Caco-2 (cell line): Measurements from ENCODE around the gene OR2AT4. TPM values are rescaled to one million over a fixed set of nuclear protein-coding genes. Genes with fewer than 3 reads are reported as not detected.

ENCODE experiments used
- BruUV-seq: library from RNA; stranded (reverse); fragments of 400-500 nt; replicated peaks from 2 replicates; lab custom pipeline; 2021; lab: Mats Ljungman, UMichigan
- CTCF ChIA-PET: fragments of 300-600 bp; sonication (Branson Sonifier 250); formaldehyde crosslinking; loops from one replicate; lab custom pipeline; 2022; ENCODE audit warnings: antibody characterized with exemption; lab: Charles Lee
- POLR2A ChIA-PET: fragments of 300-600 bp; sonication (Branson Sonifier 250); formaldehyde crosslinking; loops from one replicate; lab custom pipeline; 2022; ENCODE audit warnings: antibody characterized with exemption; lab: Charles Lee
- DNase-seq, 2 experiments: peaks; one replicate each; pipeline versions ENCODE4 v3.0.0 to v3.0.0-alpha.2; 2020 to 2022
- H3K27me3 ChIP-seq: replicated peaks from 2 replicates; pipeline ENCODE4 v1.6.0; 2011; ENCODE audit warnings: low read length; ENCODE audit not compliant: control insufficient read depth, insufficient read depth
- H3K36me3 ChIP-seq: 2 replicates; pipeline ENCODE4 v1.5.1; 2011; ENCODE audit warnings: low read length; ENCODE audit not compliant: control insufficient read depth, insufficient read depth
- H3K4me1 ChIP-seq: fragments of 250-450 bp; sonication (Bioruptor Pico); 2 replicates; pipeline ENCODE4 v1.5.1; 2020; ENCODE audit warnings: mild to moderate bottlenecking
- H3K4me3 ChIP-seq: 2 replicates; pipeline ENCODE4 v1.5.1; 2011; ENCODE audit warnings: low read depth, mild to moderate bottlenecking, control low read depth, low read length
- H3K9me3 ChIP-seq: fragments of 250-450 bp; sonication (Bioruptor Pico); 2 replicates; pipeline ENCODE4 v1.5.1; 2020; ENCODE audit warnings: mild to moderate bottlenecking, moderate library complexity
- H3K27ac Mint-ChIP-seq: one replicate; pipeline ENCODE4 v1.8.0; 2022; ENCODE audit warnings: mixed read lengths; ENCODE audit not compliant: unreplicated experiment
- H3K27me3 Mint-ChIP-seq: one replicate; pipeline ENCODE4 v1.8.0; 2022; ENCODE audit warnings: mixed read lengths; ENCODE audit not compliant: insufficient read depth, unreplicated experiment
- H3K36me3 Mint-ChIP-seq: one replicate; pipeline ENCODE4 v1.8.0; 2022; ENCODE audit warnings: mild to moderate bottlenecking, mixed read lengths; ENCODE audit not compliant: insufficient read depth, unreplicated experiment
- H3K4me1 Mint-ChIP-seq: one replicate; pipeline ENCODE4 v1.8.0; 2022; ENCODE audit warnings: low read depth, mixed read lengths; ENCODE audit not compliant: unreplicated experiment
- H3K4me3 Mint-ChIP-seq: one replicate; pipeline ENCODE4 v1.8.0; 2022; ENCODE audit warnings: mild to moderate bottlenecking, moderate library complexity, mixed read lengths; ENCODE audit not compliant: unreplicated experiment
- H3K9me3 Mint-ChIP-seq: one replicate; pipeline ENCODE4 v1.8.0; 2022; ENCODE audit warnings: mixed read lengths; ENCODE audit not compliant: unreplicated experiment
- CTCF ChIP-seq, 2 experiments: fragments of 200-600 bp in 1 of 2; IDR thresholded peaks; 1 replicate in 1 of 2; 2 replicates in 1 of 2; pipeline versions ENCODE4 v1.5.1 to v1.8.0; 2011 to 2022; ENCODE audit warnings: antibody characterized with exemption in 1 of 2, control low read depth in 1 of 2, inconsistent platforms in 1 of 2, low read depth in 1 of 2, low read length in 1 of 2, mild to moderate bottlenecking in 1 of 2, moderate library complexity in 1 of 2; ENCODE audit not compliant: insufficient read depth in 1 of 2, severe bottlenecking in 1 of 2, unreplicated experiment in 1 of 2
- intact Hi-C: fragments of 100-400 bp; cut with micrococcal nuclease; formaldehyde crosslinking; loops from one replicate; pipeline ENCODE4 v1.10.0; 2022; ENCODE audit not compliant: unreplicated experiment
- total RNA-seq: library from RNA; stranded (reverse); gene quantifications from 2 replicates; pipeline ENCODE4 v1.2.3, GENCODE V29; 2022

Gene OR2AT4
- total RNA-seq, 1 experiment from 2014 or later: not detected

- CTCF ChIA-PET: no interaction called here
These were observed 6.0 kb downstream of the OR2AT4 start for GRCh38 chr11:75090671-75091177.

GRCh38 chr11:75087319-75088305 is 9.1 kb downstream of the OR2AT4 start:
- POLR2A ChIA-PET: no interaction called here
- no peak overlapping the region for H3K27ac Mint-ChIP-seq
- H3K36me3 Mint-ChIP-seq: no peaks in the 10 kb centered on the region
- Histone ChIP-seq H3K4me1 (no peaks in the 10 kb centered on the region), H3K4me3 (no peak overlapping the region), H3K27me3 (0 out of 2 replicates have a peak, but pooled peaks cover 1% of the 10 kb centered on the region), H3K36me3 (no peaks in the 10 kb centered on the region), H3K9me3 (peaks cover 13% of the 10 kb centered on the region; the same call in 1 of the 2 replicates)
- TF ChIP-seq CTCF (IDR thresholded peaks at IDR 0.05; ENCODE audit: insufficient read depth in 1 of 2, low read depth in 1 of 2, low read length in 1 of 2, severe bottlenecking in 1 of 2, unreplicated experiment in 1 of 2): no peak
- H3K9me3 Mint-ChIP-seq: peaks cover 32% of the 10 kb centered on the region
- no TSS peak for BruUV-seq
- intact Hi-C loops: no loop called here
- H3K4me3 Mint-ChIP-seq: no peak overlapping the region
- no peaks in the 10 kb centered on the region for H3K4me1 Mint-ChIP-seq
- no peak for DNase-seq
- CTCF ChIA-PET: no interaction called here
- peaks cover 23% of the 10 kb centered on the region for H3K27me3 Mint-ChIP-seq

More at GRCh38 chr11:75090671-75091177, 6.0 kb downstream of the OR2AT4 start:
- no peaks in the 10 kb centered on the region for H3K36me3 ChIP-seq
- DNase-seq: no peak
- H3K27me3 ChIP-seq: 0 out of 2 replicates have a peak, but pooled peaks cover 1% of the 10 kb centered on the region
- Mint-ChIP-seq H3K4me3 (no peak overlapping the region), H3K27ac (no peak overlapping the region), H3K4me1 (no peaks in the 10 kb centered on the region), H3K36me3 (no peaks in the 10 kb centered on the region), H3K27me3 (peaks cover 24% of the 10 kb centered on the region), H3K9me3 (peaks cover 32% of the 10 kb centered on the region)
- H3K4me3 ChIP-seq: no peak overlapping the region
- no peaks in the 10 kb centered on the region for H3K4me1 ChIP-seq
- peaks cover 9% of the 10 kb centered on the region; the same call in 1 of the 2 replicates for H3K9me3 ChIP-seq
- no peak for TF ChIP-seq CTCF (IDR thresholded peaks at IDR 0.05; ENCODE audit: insufficient read depth in 1 of 2, low read depth in 1 of 2, low read length in 1 of 2, severe bottlenecking in 1 of 2, unreplicated experiment in 1 of 2)
- intact Hi-C loops: no loop called here
- POLR2A ChIA-PET: interaction anchor here (0.6 kb wide), 1 partner anchor 128 kb away, joined by 4 read pairs; no protein-coding TSS in a partner anchor
- BruUV-seq: no TSS peak

GRCh38 chr11:75084883-75085282 is 11.8 kb downstream of the OR2AT4 start:
- H3K27ac Mint-ChIP-seq: no peak overlapping the region
- ChIA-PET CTCF (interaction anchor here (1.0 kb wide), 1 partner anchor 12 kb away, joined by 3 read pairs; no protein-coding TSS in a partner anchor), POLR2A (no interaction called here)
- intact Hi-C loops: no loop called here
- no TSS peak for BruUV-seq
- peaks cover 23% of the 10 kb centered on the region for H3K27me3 Mint-ChIP-seq
- Histone ChIP-seq H3K27me3 (0 out of 2 replicates have a peak, but pooled peaks cover 1% of the 10 kb centered on the region), H3K4me1 (no peaks in the 10 kb centered on the region), H3K9me3 (peaks cover 10% of the 10 kb centered on the region; the same call in 1 of the 2 replicates), H3K4me3 (no peak overlapping the region), H3K36me3 (no peaks in the 10 kb centered on the region)
- H3K9me3 Mint-ChIP-seq: peaks cover 11% of the 10 kb centered on the region
- TF ChIP-seq CTCF (IDR thresholded peaks at IDR 0.05; ENCODE audit: insufficient read depth in 1 of 2, low read depth in 1 of 2, low read length in 1 of 2, severe bottlenecking in 1 of 2, unreplicated experiment in 1 of 2): no peak
- H3K36me3 Mint-ChIP-seq: no peaks in the 10 kb centered on the region
- H3K4me1 Mint-ChIP-seq: no peaks in the 10 kb centered on the region
- DNase-seq: no peak
- no peak overlapping the region for H3K4me3 Mint-ChIP-seq
